GM19025 (cell line): Measurements from ENCODE around the gene IMPDH1.

Experiments used
- ATAC-seq: cut with Tn5 transposase; IDR thresholded peaks from one replicate; pipeline ENCODE4 v1.9.1; 2021; ENCODE audit warnings: mild to moderate bottlenecking, low read depth, moderate library complexity; ENCODE audit not compliant: unreplicated experiment

Gene IMPDH1

GRCh38 chr7:128363261-128363721, 46.5 kb downstream of the IMPDH1 start:
- ATAC-seq, result no peak

GRCh38 chr7:128362670-128363069, 47.1 kb downstream of the IMPDH1 start:
- ATAC-seq, result no peak

GRCh38 chr7:128361411-128362379, 48.1 kb downstream of the IMPDH1 start, which contains the start of gene PRRT4:
TSS of gene PRRT4 (minus strand) at chr7:128361690.
- ATAC-seq, result no peak

- ATAC-seq, result no peak
Measured at GRCh38 chr7:128360359-128360678, 49.5 kb downstream of the IMPDH1 start.

GRCh38 chr7:128359939-128360338, 49.8 kb downstream of the IMPDH1 start:
- ATAC-seq, result no peak

GRCh38 chr7:128359336-128359735, 50.4 kb downstream of the IMPDH1 start:
- ATAC-seq, result no peak

- no peak for ATAC-seq
Measured at GRCh38 chr7:128358233-128358632, 51.5 kb downstream of the IMPDH1 start.

GRCh38 chr7:128357217-128357613, 52.6 kb downstream of the IMPDH1 start:
- ATAC-seq, result no peak

- ATAC-seq, result no peak
Measured at GRCh38 chr7:128356546-128357216, 53.1 kb downstream of the IMPDH1 start.

GRCh38 chr7:128353610-128354009, 56.2 kb downstream of the IMPDH1 start:
- ATAC-seq, result no peak

GRCh38 chr7:128353189-128353588, 56.6 kb downstream of the IMPDH1 start:
- no peak for ATAC-seq

- ATAC-seq, result no peak
Measured at GRCh38 chr7:128352636-128353035, 57.1 kb downstream of the IMPDH1 start.

GRCh38 chr7:128352153-128352537, 57.6 kb downstream of the IMPDH1 start:
- no peak for ATAC-seq

- no peak for ATAC-seq
Measured at GRCh38 chr7:128351296-128352152, 58.3 kb downstream of the IMPDH1 start.

- no peak for ATAC-seq
Measured at GRCh38 chr7:128350708-128351295, 59.0 kb downstream of the IMPDH1 start.

- ATAC-seq, result no peak
Measured at GRCh38 chr7:128349466-128349825, 60.3 kb downstream of the IMPDH1 start.

GRCh38 chr7:128347647-128348097, 62.1 kb downstream of the IMPDH1 start:
- no peak for ATAC-seq

GRCh38 chr7:128344431-128344774, 65.4 kb downstream of the IMPDH1 start:
- no peak for ATAC-seq

- peak; percentile 95 for ATAC-seq
Measured at GRCh38 chr7:128343554-128344430, 66.0 kb downstream of the IMPDH1 start, which contains the start of gene RBM28. TSS of gene RBM28 (minus strand) at chr7:128343908. CDS start at chr7:128343793, 115 bp downstream.
